GM20000 (cell line): Measurements from ENCODE around the gene HMCN2.

Source experiments
- DNase-seq: peaks from one replicate; pipeline ENCODE4 v3.0.0; 2012; ENCODE audit warnings: low spot score
- TF ChIP-seq, protein P1 (sequence below): IDR thresholded peaks from 2 replicates; pipeline ENCODE4 v1.5.1; 2012; ENCODE audit warnings: mild to moderate bottlenecking, control low read depth; ENCODE audit errors: extremely low read depth, missing control alignments

Gene HMCN2

DNA sequence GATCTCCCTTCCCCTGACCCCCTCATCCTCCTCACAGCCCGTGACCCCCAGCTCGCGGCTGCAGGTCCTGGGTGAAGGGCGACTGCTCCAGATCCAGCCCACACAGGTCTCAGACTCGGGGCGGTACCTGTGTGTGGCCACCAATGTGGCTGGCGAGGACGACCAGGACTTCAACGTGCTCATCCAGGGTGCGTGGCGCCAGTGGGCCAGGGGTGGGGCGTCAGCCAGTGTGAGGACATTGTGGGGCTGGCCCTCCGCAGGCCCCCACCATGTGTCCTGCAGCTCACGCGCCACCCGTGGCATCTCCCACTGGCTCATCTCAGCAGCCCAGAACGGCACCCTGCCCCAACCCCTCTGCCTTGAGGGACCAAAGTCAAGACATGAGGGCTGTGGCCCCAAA, 112.1 kb downstream of the HMCN2 start:
- DNase-seq: no peak
- TF ChIP-seq, protein P1, sequence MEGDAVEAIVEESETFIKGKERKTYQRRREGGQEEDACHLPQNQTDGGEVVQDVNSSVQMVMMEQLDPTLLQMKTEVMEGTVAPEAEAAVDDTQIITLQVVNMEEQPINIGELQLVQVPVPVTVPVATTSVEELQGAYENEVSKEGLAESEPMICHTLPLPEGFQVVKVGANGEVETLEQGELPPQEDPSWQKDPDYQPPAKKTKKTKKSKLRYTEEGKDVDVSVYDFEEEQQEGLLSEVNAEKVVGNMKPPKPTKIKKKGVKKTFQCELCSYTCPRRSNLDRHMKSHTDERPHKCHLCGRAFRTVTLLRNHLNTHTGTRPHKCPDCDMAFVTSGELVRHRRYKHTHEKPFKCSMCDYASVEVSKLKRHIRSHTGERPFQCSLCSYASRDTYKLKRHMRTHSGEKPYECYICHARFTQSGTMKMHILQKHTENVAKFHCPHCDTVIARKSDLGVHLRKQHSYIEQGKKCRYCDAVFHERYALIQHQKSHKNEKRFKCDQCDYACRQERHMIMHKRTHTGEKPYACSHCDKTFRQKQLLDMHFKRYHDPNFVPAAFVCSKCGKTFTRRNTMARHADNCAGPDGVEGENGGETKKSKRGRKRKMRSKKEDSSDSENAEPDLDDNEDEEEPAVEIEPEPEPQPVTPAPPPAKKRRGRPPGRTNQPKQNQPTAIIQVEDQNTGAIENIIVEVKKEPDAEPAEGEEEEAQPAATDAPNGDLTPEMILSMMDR: no peak

DNA sequence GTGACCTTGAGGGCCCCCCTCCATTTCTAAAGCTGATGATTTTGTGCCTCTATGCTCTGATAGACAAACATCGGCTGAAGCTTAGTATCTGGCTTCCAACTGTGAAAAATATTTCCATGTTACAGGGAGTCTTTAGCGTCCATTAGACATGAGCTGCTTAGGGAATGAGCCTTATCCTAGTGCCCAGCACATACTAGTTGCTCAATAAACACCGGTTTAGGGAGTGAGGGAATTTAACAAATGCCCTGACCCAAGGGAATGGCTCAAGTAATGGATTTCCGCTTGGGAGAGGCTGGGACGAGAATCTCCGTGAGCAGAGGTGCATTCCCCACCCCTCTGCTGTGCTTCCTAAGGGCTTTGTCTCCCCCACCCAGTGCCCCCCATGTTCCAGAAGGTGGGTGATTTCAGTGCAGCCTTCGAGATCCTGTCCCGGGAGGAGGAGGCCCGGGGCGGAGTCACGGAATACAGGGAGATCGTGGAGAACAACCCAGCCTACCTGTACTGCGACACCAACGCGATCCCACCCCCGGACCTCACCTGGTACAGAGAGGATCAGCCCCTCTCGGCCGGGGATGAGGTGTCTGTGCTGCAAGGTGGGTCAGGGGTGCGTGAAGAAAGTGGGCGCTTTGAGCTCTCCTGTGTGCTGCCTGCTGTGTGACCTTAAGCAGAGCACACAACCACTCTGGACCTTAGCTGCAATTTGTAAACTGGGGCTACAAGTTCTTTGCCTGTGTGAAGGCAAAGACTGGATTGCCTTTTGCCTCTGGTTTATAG, 113.5 kb downstream of the HMCN2 start:
- DNase-seq: no peak
- TF ChIP-seq, protein P1: no peak

DNA sequence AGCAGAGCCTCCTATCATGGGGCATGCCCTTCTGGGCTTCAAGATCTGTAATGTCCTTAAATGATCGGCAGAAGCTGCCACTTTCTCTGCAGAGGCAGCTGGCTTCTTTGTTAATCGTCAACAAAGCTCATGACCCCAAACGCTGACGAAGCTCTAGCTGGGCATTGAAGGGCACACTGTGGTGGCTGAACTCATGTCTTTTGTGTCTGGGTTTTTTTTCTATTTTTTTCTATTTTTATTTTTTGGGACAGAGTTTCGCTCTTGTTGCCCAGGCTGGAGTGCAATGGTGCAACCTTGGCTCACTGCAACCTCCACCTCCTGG, 114.0 kb downstream of the HMCN2 start:
- TF ChIP-seq, protein P1: no peak
- no peak for DNase-seq

DNA sequence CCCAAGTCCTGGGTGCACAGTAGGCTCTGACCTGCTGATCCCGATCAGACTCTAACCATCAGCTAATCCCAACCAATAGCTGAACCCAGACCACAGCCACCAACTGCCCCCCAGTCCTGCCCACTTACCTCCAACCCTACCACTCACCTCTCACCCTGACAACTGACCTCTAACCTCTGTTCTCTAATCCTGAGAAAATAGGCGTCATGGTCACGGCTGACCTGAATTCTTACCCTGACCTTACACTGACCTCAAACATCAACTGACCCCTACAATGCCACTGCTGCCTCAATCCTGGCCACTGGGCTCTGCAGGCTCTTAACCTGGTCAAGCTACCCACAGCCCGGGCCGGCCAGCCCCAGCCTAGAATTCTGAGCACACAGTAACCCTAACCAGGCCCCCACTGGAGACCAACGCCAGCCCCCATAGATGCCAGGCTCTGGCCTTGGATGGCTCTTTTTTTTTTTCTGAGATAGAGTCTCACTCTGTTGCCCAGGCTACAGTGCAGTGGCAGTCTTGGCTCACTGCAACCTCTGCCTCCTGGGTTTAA, 115.4 kb downstream of the HMCN2 start:
- TF ChIP-seq, protein P1: no peak
- DNase-seq: no peak

DNA sequence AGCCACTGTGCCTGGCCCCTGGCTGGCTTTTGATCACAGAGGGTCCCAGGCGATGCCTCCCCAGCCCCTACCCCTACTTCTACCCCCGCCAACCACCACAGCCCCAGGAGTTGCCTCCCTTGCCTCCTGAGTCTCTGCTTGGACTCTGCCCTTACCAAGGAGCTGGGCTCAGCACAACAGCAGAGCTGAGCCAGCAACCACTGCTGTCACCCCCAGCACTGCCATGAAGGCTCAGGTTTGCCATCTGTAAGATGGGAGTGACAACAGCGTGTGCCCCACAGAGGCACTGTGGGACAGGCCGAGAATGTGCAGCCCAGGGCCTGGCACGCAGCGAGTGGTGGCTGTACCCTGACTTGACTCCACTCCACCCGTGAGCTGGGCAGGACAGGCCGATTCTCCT, 116.1 kb downstream of the HMCN2 start:
- DNase-seq: no peak
- TF ChIP-seq, protein P1: no peak

DNA sequence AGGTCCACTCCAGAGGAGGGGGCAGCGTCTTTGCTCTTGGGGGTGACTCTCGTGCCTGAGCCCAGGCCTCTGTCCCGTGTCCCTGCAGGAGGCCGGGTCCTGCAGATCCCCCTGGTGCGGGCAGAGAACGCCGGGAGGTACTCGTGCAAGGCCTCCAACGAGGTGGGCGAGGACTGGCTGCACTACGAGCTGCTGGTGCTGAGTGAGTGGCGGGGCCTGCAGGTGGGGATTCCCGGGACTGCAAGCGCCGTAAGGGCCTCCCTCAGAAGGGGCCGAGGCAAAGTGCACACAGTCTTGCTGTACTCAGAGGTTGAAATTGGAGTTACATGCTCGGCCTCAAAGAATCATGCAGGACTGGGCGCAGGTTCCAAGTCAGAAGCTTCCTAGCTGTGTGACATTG, 116.5 kb downstream of the HMCN2 start:
- DNase-seq: no peak
- TF ChIP-seq, protein P1: no peak

DNA sequence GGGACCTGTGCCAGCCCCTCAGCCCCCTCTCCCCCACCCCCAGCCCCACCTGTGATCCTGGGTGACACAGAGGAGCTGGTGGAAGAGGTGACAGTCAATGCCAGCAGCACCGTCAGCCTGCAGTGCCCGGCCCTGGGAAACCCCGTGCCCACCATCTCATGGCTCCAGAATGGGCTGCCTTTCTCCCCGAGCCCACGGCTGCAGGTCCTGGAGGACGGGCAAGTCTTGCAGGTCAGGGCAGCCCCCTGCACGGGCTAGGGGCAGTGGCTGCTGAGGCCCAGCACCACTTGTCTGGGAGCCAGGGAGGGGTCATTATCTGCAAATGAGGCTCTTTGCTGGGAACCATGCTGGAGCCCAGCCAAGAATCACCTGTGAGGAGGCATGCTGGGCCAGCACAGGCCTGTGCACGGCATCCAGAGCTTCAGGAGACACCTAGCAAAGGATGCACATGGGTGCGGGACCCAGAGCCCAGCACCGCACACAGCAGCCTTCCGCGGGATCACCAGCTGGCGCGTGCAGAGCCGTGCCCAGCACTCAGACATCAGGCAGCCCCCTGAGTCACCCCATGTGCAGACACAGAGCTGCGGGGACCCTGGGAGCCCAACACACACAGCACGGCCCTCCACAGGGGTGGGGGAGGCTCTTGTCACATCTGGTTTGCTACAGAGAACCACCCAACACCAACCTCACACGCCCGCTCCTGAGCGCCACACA, 117.2 kb downstream of the HMCN2 start:
- no peak for DNase-seq

More for the DNA sequence above, 117.2 kb downstream of the HMCN2 start:
- TF ChIP-seq, protein P1: no peak
